Raji (cell line): ENCODE data around the gene DNAH6.

ENCODE experiments used
- POLR2A ChIP-seq: IDR thresholded peaks from 2 replicates; pipeline ENCODE4 v1.6.1; 2011; ENCODE audit warnings: low read depth, low read length, control low read depth; ENCODE audit not compliant: insufficient read depth

The DNAH6 gene

GRCh38 chr2:84841577-84841976 is 325.3 kb downstream of the DNAH6 start:
- TF ChIP-seq POLR2A, result no peak

GRCh38 chr2:84844141-84844540 is 327.8 kb downstream of the DNAH6 start:
- TF ChIP-seq POLR2A, result no peak

DNA sequence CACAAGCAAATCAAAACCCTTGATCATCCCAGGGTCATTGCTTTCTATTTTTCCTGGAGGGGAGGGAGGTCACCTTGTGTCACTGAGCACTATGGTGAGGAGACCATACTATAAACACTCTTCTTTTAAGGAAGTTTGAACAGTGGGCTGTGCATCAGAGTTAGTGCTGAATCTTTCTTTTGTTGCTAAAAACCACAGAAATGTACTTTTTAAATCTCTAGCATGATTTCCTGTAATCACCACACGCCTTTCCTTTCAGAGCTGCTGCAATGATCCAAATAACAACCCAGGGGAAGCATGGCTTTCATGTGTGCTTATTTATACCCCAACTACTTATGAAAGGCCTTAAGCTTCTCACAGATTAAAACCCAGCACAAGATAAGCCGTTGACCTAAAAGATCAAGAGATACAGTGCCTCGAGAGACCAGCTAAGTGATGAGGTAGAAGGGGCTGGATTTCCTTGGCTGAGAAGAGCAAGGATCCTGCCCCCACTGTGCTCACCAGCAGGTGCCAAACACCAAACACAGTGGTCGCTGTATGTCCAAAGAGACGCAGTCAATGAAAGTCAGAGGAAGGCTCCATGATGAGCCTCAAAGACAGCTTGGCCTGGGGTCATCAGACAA is 329.9 kb downstream of the DNAH6 start:
- no peak for TF ChIP-seq POLR2A

- no peak for TF ChIP-seq POLR2A
These were observed 330.4 kb downstream of the DNAH6 start for GRCh38 chr2:84846741-84847142.

GRCh38 chr2:84847326-84848050 is 331.2 kb downstream of the DNAH6 start:
- TF ChIP-seq POLR2A, result no peak

- no peak for TF ChIP-seq POLR2A
These were observed 333.1 kb downstream of the DNAH6 start for GRCh38 chr2:84849271-84849952.

DNA sequence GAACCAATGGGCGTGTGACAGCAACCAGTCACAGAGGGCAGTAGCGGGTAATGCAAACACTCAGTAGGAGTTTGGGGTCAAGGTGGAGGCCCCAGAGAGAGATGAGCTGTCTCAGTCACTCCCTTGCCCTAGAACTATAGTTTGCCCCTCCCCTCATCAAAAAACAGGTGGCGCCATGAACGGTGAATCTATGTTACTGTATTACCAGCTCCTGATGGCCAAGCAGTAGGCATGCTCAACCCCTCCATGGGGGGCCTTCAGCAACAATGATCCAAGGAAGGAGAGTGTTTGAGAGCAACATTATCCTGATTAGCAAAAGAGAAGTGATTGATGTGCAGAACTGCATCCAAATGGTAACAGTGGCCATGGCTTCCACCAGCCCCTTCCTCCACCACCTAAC is 334.2 kb downstream of the DNAH6 start:
- no peak for TF ChIP-seq POLR2A

GRCh38 chr2:84851876-84852275 is 335.6 kb downstream of the DNAH6 start:
- no peak for TF ChIP-seq POLR2A

DNA sequence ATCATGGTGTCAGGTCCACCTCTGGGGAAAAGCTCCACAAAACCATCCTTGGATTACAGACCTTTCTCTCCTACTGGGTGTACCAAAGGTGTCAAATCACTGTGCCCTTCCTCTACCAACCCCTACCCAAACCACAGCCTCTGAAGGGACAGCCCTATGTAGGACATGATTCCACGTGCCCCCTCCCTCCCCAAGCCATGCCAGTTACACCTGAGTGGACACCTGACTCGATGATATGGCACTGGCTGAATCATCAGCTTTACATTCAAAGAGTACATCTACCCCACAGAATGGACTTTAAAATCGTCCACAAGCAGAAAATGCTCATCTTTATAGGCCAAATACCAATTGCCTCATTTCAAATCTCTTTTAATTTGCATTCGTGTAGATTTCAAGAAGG is 338.6 kb downstream of the DNAH6 start:
- no peak for TF ChIP-seq POLR2A

GRCh38 chr2:84855731-84856130 is 339.4 kb downstream of the DNAH6 start:
- no peak for TF ChIP-seq POLR2A

DNA sequence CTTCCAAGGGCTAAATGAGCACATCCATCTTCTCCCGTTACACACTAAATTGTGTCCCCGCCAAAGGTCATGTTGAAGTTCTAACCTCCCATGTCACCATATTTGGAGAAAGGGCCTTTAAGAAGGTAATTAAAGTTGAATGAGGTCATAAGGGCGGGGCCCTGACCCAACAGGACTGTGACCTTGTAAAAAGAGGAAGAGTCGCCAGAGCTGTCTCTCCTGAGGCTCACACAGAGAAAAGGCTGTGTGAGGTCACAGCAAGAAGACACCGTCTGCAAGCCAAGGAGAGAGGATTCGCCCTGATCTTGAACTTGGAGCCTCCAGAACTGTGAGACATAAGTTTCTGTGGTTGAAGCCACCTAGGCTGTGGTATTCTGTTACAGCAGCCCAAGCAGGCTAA is 340.5 kb downstream of the DNAH6 start:
- no peak for TF ChIP-seq POLR2A

DNA sequence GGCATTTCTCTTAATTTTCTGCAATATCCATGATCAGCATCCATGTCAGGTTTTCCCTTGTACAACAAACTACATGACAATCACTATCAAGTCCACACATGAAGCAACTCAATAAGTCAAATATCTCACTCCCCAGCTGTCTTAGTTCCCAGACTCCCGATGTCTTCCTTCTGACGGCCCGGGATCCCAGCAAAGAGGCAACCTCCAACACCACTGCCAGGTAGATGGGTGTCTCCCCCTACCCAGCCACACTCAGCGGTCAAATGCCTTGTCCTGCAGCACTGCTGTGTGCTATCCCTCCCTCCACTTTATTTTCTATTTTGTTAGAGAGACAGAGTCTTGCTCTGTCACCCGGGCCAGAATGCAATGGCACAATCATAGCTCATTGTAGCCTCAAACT is 341.3 kb downstream of the DNAH6 start:
- no peak for TF ChIP-seq POLR2A

DNA sequence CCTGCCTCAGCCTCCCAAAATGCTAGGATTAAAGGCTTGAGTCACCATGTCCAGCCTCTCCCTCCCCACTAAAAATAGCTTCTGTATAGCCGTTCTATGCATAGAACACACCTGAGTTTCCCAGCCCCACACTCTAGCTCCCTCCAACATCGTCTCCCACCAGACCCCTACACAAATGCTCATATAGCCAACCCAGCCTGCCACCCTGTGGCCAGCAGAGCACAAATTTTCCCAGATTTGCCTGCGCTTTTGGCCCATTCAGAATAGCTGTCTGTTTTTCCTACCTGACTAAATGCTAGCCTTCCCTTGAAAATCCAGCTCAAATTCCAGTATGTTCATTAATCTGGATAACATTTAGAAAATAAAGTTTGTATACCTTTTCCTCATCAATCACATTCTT is 341.8 kb downstream of the DNAH6 start:
- no peak for TF ChIP-seq POLR2A

- no peak for TF ChIP-seq POLR2A
These were observed 342.6 kb downstream of the DNAH6 start for GRCh38 chr2:84858937-84859336.

DNA sequence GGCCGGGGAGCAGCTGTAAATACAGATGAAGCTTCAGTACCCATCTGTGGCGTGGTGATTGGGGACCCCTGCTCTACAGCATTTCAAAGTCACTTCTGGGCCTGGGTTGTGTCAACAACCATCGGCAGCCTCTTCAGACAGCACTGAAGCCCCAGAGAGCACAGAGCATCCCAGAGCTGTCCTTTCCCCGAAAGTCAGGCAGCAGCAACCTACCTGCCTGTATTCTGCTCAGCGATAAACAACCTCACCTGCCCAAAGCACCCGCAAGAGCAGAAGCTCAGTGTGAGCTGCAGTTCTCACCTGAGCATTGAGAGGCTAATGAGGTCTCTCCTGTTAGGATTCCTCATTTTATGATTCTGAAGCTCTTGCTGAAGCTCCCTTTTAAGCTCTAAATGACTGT is 345.2 kb downstream of the DNAH6 start:
- no peak for TF ChIP-seq POLR2A

GRCh38 chr2:84862006-84862405 is 345.7 kb downstream of the DNAH6 start:
- TF ChIP-seq POLR2A, result no peak
